SK-N-SH treated with all-trans-retinoic acid at 6 μM for 48 hours (cell line): Measurements from ENCODE around the gene NINL.

Experiments
- ATAC-seq: fragments of 200-7000 bp; cut with Tn5 transposase; 3 replicates; pipeline ENCODE4 v1.9.1; 2020; ENCODE audit warnings: mild to moderate bottlenecking, moderate library complexity
- ARNTL ChIP-seq: fragments of 450-650 bp; formaldehyde crosslinking; IDR thresholded peaks from 2 replicates; pipeline ENCODE4 v1.5.0; 2020; ENCODE audit warnings: low read depth, mild to moderate bottlenecking, moderate library complexity, borderline replicate concordance
- BACH2 ChIP-seq: fragments of 250-450 bp; sonication (Bioruptor Pico); IDR thresholded peaks from 2 replicates; pipeline ENCODE4 v1.9.0; 2021; ENCODE audit warnings: mild to moderate bottlenecking, borderline replicate concordance
- CSDC2 ChIP-seq: fragments of 250-450 bp; sonication (Bioruptor Pico); IDR thresholded peaks from 2 replicates; pipeline ENCODE4 v1.5.0; 2020; ENCODE audit warnings: mild to moderate bottlenecking, moderate library complexity
- CSRNP3 ChIP-seq: fragments of 250-450 bp; sonication (Bioruptor Pico); IDR thresholded peaks from 2 replicates; pipeline ENCODE4 v1.5.1; 2021; ENCODE audit warnings: mild to moderate bottlenecking, moderate library complexity
- ESRRG ChIP-seq: fragments of 250-450 bp; sonication (Bioruptor Pico); IDR thresholded peaks from 2 replicates; pipeline ENCODE4 v1.6.1; 2021; ENCODE audit warnings: mild to moderate bottlenecking
- GLIS3 ChIP-seq: fragments of 250-450 bp; sonication (Bioruptor Pico); IDR thresholded peaks from 2 replicates; pipeline ENCODE4 v1.5.0; 2020; ENCODE audit warnings: mild to moderate bottlenecking, moderate library complexity
- ISL1 ChIP-seq: fragments of 250-450 bp; sonication (Bioruptor Pico); IDR thresholded peaks from 2 replicates; pipeline ENCODE4 v2.1.2; 2022; ENCODE audit warnings: mild to moderate bottlenecking, moderate library complexity
- OSR1 ChIP-seq: fragments of 250-450 bp; sonication (Bioruptor Pico); IDR thresholded peaks from 2 replicates; pipeline ENCODE4 v1.8.0; 2022; ENCODE audit warnings: moderate library complexity, mild to moderate bottlenecking, inconsistent platforms
- PPARA ChIP-seq: fragments of 250-450 bp; sonication (Bioruptor Pico); IDR thresholded peaks from 2 replicates; pipeline ENCODE4 v1.5.0; 2020; ENCODE audit warnings: mild to moderate bottlenecking, borderline replicate concordance
- SNAI2 ChIP-seq: fragments of 250-450 bp; sonication (Bioruptor Pico); IDR thresholded peaks from 2 replicates; pipeline ENCODE4 v1.5.0; 2020; ENCODE audit warnings: mild to moderate bottlenecking, moderate library complexity
- TOX ChIP-seq: fragments of 250-450 bp; sonication (Bioruptor Pico); IDR thresholded peaks from 2 replicates; pipeline ENCODE4 v1.8.0; 2021; ENCODE audit warnings: mild to moderate bottlenecking, moderate library complexity, borderline replicate concordance
- TSHZ2 ChIP-seq: fragments of 250-450 bp; sonication (Bioruptor Pico); IDR thresholded peaks from 2 replicates; pipeline ENCODE4 v1.5.0; 2020; ENCODE audit warnings: mild to moderate bottlenecking, moderate library complexity
- ZC3H10 ChIP-seq: fragments of 250-450 bp; sonication (Bioruptor Pico); IDR thresholded peaks from 2 replicates; pipeline ENCODE4 v1.5.1; 2021; ENCODE audit warnings: mild to moderate bottlenecking, moderate library complexity
- ZFP3 ChIP-seq: fragments of 250-450 bp; sonication (Bioruptor Pico); IDR thresholded peaks from 2 replicates; pipeline ENCODE4 v1.5.0; 2020; ENCODE audit warnings: mild to moderate bottlenecking, moderate library complexity
- ZFP30 ChIP-seq: fragments of 450-650 bp; formaldehyde crosslinking; IDR thresholded peaks from 2 replicates; pipeline ENCODE4 v1.5.0; 2022; ENCODE audit warnings: mild to moderate bottlenecking, moderate library complexity
- ZNF565 ChIP-seq: fragments of 450-650 bp; formaldehyde crosslinking; conservative IDR thresholded peaks from 2 replicates; pipeline ENCODE4 v1.5.0; 2020; ENCODE audit warnings: low read depth, mild to moderate bottlenecking, moderate library complexity
- ZNF70 ChIP-seq: fragments of 450-650 bp; formaldehyde crosslinking; IDR thresholded peaks from 2 replicates; pipeline ENCODE4 v1.5.0; 2020; ENCODE audit warnings: mild to moderate bottlenecking, moderate library complexity
- TF ChIP-seq, protein P1 (sequence below): fragments of 250-450 bp; sonication (Bioruptor Pico); IDR thresholded peaks from 2 replicates; pipeline ENCODE4 v1.5.1; 2020; ENCODE audit warnings: low read depth, mild to moderate bottlenecking, moderate library complexity
- TF ChIP-seq, protein P2 (sequence below): fragments of 250-450 bp; sonication (Bioruptor Pico); IDR thresholded peaks from 2 replicates; pipeline ENCODE4 v1.8.0; 2020; ENCODE audit warnings: mild to moderate bottlenecking, moderate library complexity, borderline replicate concordance
- TF ChIP-seq, protein P3 (sequence below): fragments of 250-450 bp; sonication (Bioruptor Pico); IDR thresholded peaks from 2 replicates; pipeline ENCODE4 v1.8.0; 2021; ENCODE audit warnings: low read depth, mild to moderate bottlenecking, moderate library complexity, borderline replicate concordance

The NINL gene

GRCh38 chr20:25629816-25630499 is 44.6 kb upstream of the NINL start:
- no peak for ATAC-seq

DNA sequence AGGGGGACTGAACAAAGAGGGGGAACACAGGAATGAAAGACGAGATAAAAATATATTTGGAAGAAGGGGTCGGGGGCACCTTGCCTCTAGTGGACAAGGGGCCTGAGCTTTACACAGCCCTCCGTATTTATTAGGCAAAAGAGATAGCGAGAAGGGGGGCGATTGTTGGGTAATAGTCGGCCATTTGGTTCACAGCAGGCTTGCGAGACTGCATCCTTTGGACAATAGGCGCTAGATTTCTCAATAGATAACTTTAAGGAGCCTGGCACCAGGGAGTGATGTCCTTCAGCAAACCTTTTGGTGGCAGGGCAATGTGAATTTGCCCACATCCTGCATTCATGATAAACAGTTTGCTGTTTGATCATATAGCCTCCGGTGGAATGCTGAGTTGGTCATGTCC is 41.4 kb upstream of the NINL start:
- ATAC-seq, result no peak
- TF ChIP-seq TOX (CRISPR knock-in tag), result no peak
- TF ChIP-seq ZC3H10, result no peak
- no peak for TF ChIP-seq BACH2 (CRISPR knock-in tag)
- no peak for TF ChIP-seq TSHZ2 (CRISPR knock-in tag)
- TF ChIP-seq PPARA (CRISPR knock-in tag), result no peak
- TF ChIP-seq, protein P1, sequence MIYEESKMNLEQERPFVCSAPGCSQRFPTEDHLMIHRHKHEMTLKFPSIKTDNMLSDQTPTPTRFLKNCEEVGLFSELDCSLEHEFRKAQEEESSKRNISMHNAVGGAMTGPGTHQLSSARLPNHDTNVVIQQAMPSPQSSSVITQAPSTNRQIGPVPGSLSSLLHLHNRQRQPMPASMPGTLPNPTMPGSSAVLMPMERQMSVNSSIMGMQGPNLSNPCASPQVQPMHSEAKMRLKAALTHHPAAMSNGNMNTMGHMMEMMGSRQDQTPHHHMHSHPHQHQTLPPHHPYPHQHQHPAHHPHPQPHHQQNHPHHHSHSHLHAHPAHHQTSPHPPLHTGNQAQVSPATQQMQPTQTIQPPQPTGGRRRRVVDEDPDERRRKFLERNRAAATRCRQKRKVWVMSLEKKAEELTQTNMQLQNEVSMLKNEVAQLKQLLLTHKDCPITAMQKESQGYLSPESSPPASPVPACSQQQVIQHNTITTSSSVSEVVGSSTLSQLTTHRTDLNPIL (CRISPR knock-in tag), result no peak
- no peak for TF ChIP-seq ZFP30 (CRISPR knock-in tag)
- no peak for TF ChIP-seq ARNTL (CRISPR knock-in tag)
- TF ChIP-seq CSDC2 (CRISPR knock-in tag), result no peak
- no peak for TF ChIP-seq SNAI2 (CRISPR knock-in tag)
- TF ChIP-seq ESRRG, result no peak
- no peak for TF ChIP-seq OSR1 (CRISPR knock-in tag)
- TF ChIP-seq, protein P2, sequence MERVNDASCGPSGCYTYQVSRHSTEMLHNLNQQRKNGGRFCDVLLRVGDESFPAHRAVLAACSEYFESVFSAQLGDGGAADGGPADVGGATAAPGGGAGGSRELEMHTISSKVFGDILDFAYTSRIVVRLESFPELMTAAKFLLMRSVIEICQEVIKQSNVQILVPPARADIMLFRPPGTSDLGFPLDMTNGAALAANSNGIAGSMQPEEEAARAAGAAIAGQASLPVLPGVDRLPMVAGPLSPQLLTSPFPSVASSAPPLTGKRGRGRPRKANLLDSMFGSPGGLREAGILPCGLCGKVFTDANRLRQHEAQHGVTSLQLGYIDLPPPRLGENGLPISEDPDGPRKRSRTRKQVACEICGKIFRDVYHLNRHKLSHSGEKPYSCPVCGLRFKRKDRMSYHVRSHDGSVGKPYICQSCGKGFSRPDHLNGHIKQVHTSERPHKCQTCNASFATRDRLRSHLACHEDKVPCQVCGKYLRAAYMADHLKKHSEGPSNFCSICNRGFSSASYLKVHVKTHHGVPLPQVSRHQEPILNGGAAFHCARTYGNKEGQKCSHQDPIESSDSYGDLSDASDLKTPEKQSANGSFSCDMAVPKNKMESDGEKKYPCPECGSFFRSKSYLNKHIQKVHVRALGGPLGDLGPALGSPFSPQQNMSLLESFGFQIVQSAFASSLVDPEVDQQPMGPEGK, result no peak
- TF ChIP-seq ZFP3 (CRISPR knock-in tag), result no peak
- no peak for TF ChIP-seq ZNF565 (CRISPR knock-in tag)
- TF ChIP-seq GLIS3 (CRISPR knock-in tag), result no peak
- no peak for TF ChIP-seq ISL1 (CRISPR knock-in tag)
- no peak for TF ChIP-seq ZNF70 (CRISPR knock-in tag)

More at GRCh38 chr20:25629816-25630499, 44.6 kb upstream of the NINL start:
- no peak for TF ChIP-seq CSDC2 (CRISPR knock-in tag)

- ATAC-seq, result no peak
- 0 out of 2 replicates have a peak, but pooled peaks have one; percentile 72 for TF ChIP-seq ZFP3 (CRISPR knock-in tag)
- TF ChIP-seq, protein P2, result no peak
- TF ChIP-seq, all 23 proteins: peak for 1
Measured at GRCh38 chr20:25624500-25624939, 39.2 kb upstream of the NINL start.

DNA sequence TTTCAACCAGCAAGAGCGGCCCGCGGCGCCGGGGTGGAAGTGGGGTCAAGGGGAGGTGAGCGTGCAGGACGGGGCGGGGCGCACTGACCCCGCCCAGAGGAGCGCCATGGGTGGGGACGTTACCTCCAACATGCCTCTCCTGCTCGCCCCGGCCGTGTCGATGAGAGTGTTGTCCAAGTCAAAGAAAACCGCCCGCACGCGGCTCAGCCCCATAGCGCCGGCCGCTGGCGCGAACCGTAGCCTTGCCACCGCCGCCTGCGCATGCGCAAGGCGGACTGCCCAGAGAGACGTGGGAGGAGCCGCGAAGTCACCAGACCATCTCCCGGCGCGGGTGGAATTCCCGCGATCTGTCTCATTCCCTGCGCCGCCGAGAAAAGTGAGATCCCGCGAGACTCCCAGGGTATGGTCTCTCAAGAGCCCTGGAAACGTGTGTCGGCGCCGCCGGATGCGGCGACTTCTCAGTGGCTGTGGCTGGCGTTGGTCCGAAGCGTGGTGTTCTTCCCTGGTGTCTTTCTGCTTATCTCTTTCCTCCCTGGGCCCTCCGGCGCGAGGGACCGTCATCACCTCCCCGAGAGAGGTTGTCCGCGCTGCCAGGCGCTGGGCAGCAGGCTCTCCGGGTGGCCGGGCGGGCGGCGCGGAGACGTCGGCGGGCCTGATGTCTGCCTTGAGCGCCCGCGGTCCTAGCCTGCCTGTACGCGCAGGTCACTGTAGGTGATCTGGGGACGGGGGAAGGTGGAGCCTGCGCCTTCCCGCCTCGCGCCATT is 38.6 kb upstream of the NINL start, which contains the start of gene NANP:
Gene NANP (minus strand): TSS at position 279 of the 764 bp plus-strand sequence. CDS start 66 bp downstream, at position 213.
- ATAC-seq, result peak; percentile 97
- TF ChIP-seq CSRNP3 (CRISPR knock-in tag) (no peak), ZFP3 (CRISPR knock-in tag) (no peak; the same call in 1 of the 2 replicates), PPARA (CRISPR knock-in tag) (no peak), OSR1 (CRISPR knock-in tag) (no peak), ESRRG (no peak), ZC3H10 (no peak)
- TF ChIP-seq, protein P2, result no peak
- TF ChIP-seq, protein P3, sequence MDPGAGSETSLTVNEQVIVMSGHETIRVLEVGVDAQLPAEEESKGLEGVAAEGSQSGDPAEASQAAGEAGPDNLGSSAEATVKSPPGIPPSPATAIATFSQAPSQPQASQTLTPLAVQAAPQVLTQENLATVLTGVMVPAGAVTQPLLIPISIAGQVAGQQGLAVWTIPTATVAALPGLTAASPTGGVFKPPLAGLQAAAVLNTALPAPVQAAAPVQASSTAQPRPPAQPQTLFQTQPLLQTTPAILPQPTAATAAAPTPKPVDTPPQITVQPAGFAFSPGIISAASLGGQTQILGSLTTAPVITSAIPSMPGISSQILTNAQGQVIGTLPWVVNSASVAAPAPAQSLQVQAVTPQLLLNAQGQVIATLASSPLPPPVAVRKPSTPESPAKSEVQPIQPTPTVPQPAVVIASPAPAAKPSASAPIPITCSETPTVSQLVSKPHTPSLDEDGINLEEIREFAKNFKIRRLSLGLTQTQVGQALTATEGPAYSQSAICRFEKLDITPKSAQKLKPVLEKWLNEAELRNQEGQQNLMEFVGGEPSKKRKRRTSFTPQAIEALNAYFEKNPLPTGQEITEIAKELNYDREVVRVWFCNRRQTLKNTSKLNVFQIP (CRISPR knock-in tag), result no peak
